NCI-H524 (cell line): ENCODE measurements around the gene TRPM1.

Experiments
- DNase-seq, 2 experiments: peaks; one replicate each; lab custom pipeline; 2025; lab: John Stamatoyannopoulos, UW

Gene TRPM1

GRCh38 chr15:30974112-30974511, 127.4 kb downstream of the TRPM1 start:
- DNase-seq: no peak

- no peak for DNase-seq
Observed at GRCh38 chr15:30973379-30973778, 128.1 kb downstream of the TRPM1 start.

GRCh38 chr15:30969724-30970123, 131.8 kb downstream of the TRPM1 start:
- DNase-seq: no peak

GRCh38 chr15:30963681-30964080, 137.8 kb downstream of the TRPM1 start:
- DNase-seq: no peak

- DNase-seq: peak; percentile 38 to 58
Observed at GRCh38 chr15:30962659-30963058, 138.9 kb downstream of the TRPM1 start.

- peak; percentile 90 to 98 for DNase-seq
Observed at GRCh38 chr15:30962079-30962478, 139.4 kb downstream of the TRPM1 start.

- no peak for DNase-seq
Observed at GRCh38 chr15:30958219-30958618, 143.3 kb downstream of the TRPM1 start.

GRCh38 chr15:30956216-30957124, 145.1 kb downstream of the TRPM1 start:
- no peak for DNase-seq

GRCh38 chr15:30954674-30955073, 146.9 kb downstream of the TRPM1 start:
- no peak for DNase-seq

GRCh38 chr15:30953731-30954378, 147.7 kb downstream of the TRPM1 start:
- DNase-seq: no peak

- DNase-seq: no peak
Observed at GRCh38 chr15:30953183-30953582, 148.3 kb downstream of the TRPM1 start.
